ENCODE data around the gene UBAP2L. TPM values are rescaled to one million over a fixed set of nuclear protein-coding genes. Genes with fewer than 3 reads are reported as not detected.

Gene UBAP2L
- total RNA-seq, 1 experiment from 2014 or later: 198 TPM

DNA sequence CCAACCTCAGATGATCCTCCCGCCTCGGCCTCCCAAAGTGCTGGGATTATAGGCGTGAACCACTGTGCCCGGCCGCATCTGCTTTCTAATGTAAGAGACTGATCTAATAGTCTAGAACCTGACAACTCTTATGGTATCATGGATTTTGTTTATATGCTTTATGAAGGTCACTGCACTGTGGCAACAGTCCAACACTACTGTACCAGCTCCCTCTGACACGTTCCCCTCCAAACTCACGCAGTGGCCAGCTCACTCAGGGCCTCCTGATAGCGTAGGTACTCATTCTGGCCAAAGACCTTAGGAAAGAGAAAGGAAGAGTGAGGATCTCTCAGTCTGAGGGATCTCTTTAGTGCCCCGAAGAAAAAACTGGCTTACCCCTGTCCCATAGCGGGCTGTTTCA, 8.7 kb upstream of the UBAP2L start:
- ChIA-PET POLR2A (no interaction called here), CTCF (no interaction called here)
- no peak overlapping the region for H3K27ac Mint-ChIP-seq (ENCODE audit: unreplicated experiment)
- peaks cover 83% of the 10 kb centered on the region for H3K36me3 Mint-ChIP-seq (ENCODE audit: insufficient read depth, unreplicated experiment)
- BruUV-seq (replicated peaks): no TSS peak
- intact Hi-C loops (cut with micrococcal nuclease; ENCODE audit: unreplicated experiment): no loop called here
- Histone ChIP-seq H3K27me3 (replicated peaks; ENCODE audit: control insufficient read depth, insufficient read depth, low read length) (no peaks in the 10 kb centered on the region), H3K36me3 (ENCODE audit: control insufficient read depth, insufficient read depth, low read length) (peaks cover 7% of the 10 kb centered on the region), H3K9me3 (no peaks in the 10 kb centered on the region), H3K4me3 (ENCODE audit: low read depth, low read length) (no peak overlapping the region), H3K4me1 (peaks cover 13% of the 10 kb centered on the region)
- TF ChIP-seq, protein P1, sequence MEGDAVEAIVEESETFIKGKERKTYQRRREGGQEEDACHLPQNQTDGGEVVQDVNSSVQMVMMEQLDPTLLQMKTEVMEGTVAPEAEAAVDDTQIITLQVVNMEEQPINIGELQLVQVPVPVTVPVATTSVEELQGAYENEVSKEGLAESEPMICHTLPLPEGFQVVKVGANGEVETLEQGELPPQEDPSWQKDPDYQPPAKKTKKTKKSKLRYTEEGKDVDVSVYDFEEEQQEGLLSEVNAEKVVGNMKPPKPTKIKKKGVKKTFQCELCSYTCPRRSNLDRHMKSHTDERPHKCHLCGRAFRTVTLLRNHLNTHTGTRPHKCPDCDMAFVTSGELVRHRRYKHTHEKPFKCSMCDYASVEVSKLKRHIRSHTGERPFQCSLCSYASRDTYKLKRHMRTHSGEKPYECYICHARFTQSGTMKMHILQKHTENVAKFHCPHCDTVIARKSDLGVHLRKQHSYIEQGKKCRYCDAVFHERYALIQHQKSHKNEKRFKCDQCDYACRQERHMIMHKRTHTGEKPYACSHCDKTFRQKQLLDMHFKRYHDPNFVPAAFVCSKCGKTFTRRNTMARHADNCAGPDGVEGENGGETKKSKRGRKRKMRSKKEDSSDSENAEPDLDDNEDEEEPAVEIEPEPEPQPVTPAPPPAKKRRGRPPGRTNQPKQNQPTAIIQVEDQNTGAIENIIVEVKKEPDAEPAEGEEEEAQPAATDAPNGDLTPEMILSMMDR (IDR thresholded peaks at IDR 0.05; ENCODE audit: insufficient read depth in 1 of 2, low read depth in 1 of 2, low read length in 1 of 2, severe bottlenecking in 1 of 2, unreplicated experiment in 1 of 2): no peak
- H3K4me3 Mint-ChIP-seq (ENCODE audit: unreplicated experiment): no peak overlapping the region
- no peak for DNase-seq
- peaks cover 5% of the 10 kb centered on the region for H3K4me1 Mint-ChIP-seq (ENCODE audit: low read depth, unreplicated experiment)
- no peaks in the 10 kb centered on the region for H3K9me3 Mint-ChIP-seq (ENCODE audit: unreplicated experiment)
- no peaks in the 10 kb centered on the region for H3K27me3 Mint-ChIP-seq (ENCODE audit: insufficient read depth, unreplicated experiment)

DNA sequence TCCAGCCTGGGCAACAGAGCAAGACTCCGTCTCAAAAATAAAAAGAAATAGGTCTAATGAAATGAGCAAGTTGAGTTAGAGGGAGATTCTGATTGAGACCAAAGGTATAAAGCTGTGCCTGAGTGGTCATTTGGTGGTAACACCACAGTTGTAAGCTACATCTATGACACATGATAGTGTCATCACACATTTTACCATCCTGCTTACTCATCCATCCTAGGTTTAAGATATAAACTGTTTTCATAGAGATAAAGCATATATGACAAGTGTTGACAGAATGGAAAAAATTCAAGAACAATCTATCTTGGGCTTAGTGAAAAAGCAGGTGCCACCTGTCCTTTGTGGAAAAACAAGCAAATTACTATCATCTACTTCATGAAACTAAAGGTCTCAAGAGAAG, 7.5 kb upstream of the UBAP2L start:
- Mint-ChIP-seq H3K9me3 (ENCODE audit: unreplicated experiment) (no peaks in the 10 kb centered on the region), H3K27ac (ENCODE audit: unreplicated experiment) (no peak overlapping the region), H3K4me1 (ENCODE audit: low read depth, unreplicated experiment) (peaks cover 5% of the 10 kb centered on the region), H3K36me3 (ENCODE audit: insufficient read depth, unreplicated experiment) (peaks cover 83% of the 10 kb centered on the region), H3K4me3 (ENCODE audit: unreplicated experiment) (no peak overlapping the region), H3K27me3 (ENCODE audit: insufficient read depth, unreplicated experiment) (no peaks in the 10 kb centered on the region)
- TF ChIP-seq, protein P1 (IDR thresholded peaks at IDR 0.05; ENCODE audit: insufficient read depth in 1 of 2, low read depth in 1 of 2, low read length in 1 of 2, severe bottlenecking in 1 of 2, unreplicated experiment in 1 of 2): no peak
- Histone ChIP-seq H3K4me1 (peaks cover 15% of the 10 kb centered on the region), H3K9me3 (no peaks in the 10 kb centered on the region), H3K36me3 (ENCODE audit: control insufficient read depth, insufficient read depth, low read length) (peaks cover 9% of the 10 kb centered on the region), H3K4me3 (ENCODE audit: low read depth, low read length) (no peak overlapping the region), H3K27me3 (replicated peaks; ENCODE audit: control insufficient read depth, insufficient read depth, low read length) (no peaks in the 10 kb centered on the region)
- ChIA-PET POLR2A (no interaction called here), CTCF (no interaction called here)
- BruUV-seq (replicated peaks): no TSS peak
- DNase-seq: no peak
- intact Hi-C loops (cut with micrococcal nuclease; ENCODE audit: unreplicated experiment): no loop called here

DNA sequence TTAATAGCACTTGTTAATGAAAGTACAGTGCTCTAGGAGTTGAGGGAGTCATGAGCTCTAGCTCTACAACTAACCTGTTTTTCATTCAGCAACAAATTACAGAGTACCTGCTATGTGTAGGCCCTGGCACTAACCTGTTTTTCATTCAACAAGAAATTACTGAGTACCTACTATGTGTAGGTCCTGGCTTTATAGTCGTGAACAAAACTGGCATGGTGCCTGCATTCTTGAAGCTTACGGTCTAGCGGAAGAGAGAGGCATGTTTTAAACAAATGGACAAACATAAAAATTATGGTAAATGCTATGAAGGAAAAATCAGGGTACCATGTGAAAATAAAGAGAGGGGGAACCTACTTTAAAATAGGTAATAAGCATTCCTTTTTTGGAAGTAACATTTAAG, 2.2 kb upstream of the UBAP2L start:
- H3K4me1 ChIP-seq: peaks cover 36% of the 10 kb centered on the region
- H3K27me3 ChIP-seq (replicated peaks; ENCODE audit: control insufficient read depth, insufficient read depth, low read length): no peaks in the 10 kb centered on the region
- H3K36me3 Mint-ChIP-seq (ENCODE audit: insufficient read depth, unreplicated experiment): peaks cover 72% of the 10 kb centered on the region
- H3K4me3 Mint-ChIP-seq (ENCODE audit: unreplicated experiment): peak overlapping the region; percentile 94
- peaks cover 20% of the 10 kb centered on the region for H3K4me1 Mint-ChIP-seq (ENCODE audit: low read depth, unreplicated experiment)
- intact Hi-C loops (cut with micrococcal nuclease; ENCODE audit: unreplicated experiment): no loop called here
- H3K27me3 Mint-ChIP-seq (ENCODE audit: insufficient read depth, unreplicated experiment): no peaks in the 10 kb centered on the region
- peak overlapping the region; percentile 99 for H3K27ac Mint-ChIP-seq (ENCODE audit: unreplicated experiment)
- no peak overlapping the region for H3K4me3 ChIP-seq (ENCODE audit: low read depth, low read length)
- no peak for DNase-seq
- BruUV-seq (replicated peaks): no TSS peak
- ChIA-PET CTCF (no interaction called here), POLR2A (interaction anchor here (0.6 kb wide), 1 partner anchor 18 kb away, joined by 3 read pairs; no protein-coding TSS in a partner anchor)
- H3K9me3 ChIP-seq: no peaks in the 10 kb centered on the region
- no peaks in the 10 kb centered on the region for H3K9me3 Mint-ChIP-seq (ENCODE audit: unreplicated experiment)
- TF ChIP-seq, protein P1 (IDR thresholded peaks at IDR 0.05; ENCODE audit: insufficient read depth in 1 of 2, low read depth in 1 of 2, low read length in 1 of 2, severe bottlenecking in 1 of 2, unreplicated experiment in 1 of 2): no peak
- peaks cover 6% of the 10 kb centered on the region; the same call in 1 of the 2 replicates for H3K36me3 ChIP-seq (ENCODE audit: control insufficient read depth, insufficient read depth, low read length)
